Smooth muscle cell (in vitro differentiated cells): ENCODE results near the gene LRRN4CL. TPM values are rescaled to one million over a fixed set of nuclear protein-coding genes. Genes with fewer than 3 reads are reported as not detected.
"Not testable (repeated sequence)": the region's sequence is repeated elsewhere in the genome, so short reads cannot be mapped to it uniquely, and the experiment has no call there.

Source experiments
- DNase-seq: peaks from one replicate; lab custom pipeline; 2025; ENCODE audit not compliant: unreplicated experiment; lab: John Stamatoyannopoulos, UW
- H2AFZ ChIP-seq: fragments of 200-600 bp; sonication (generic); 2 replicates; pipeline ENCODE4 v1.6.0; 2016; ENCODE audit warnings: antibody characterized with exemption, low read depth, mild to moderate bottlenecking
- H3F3A ChIP-seq: fragments of 200-600 bp; sonication (generic); 2 replicates; pipeline ENCODE4 v1.6.0; 2017; ENCODE audit warnings: antibody characterized with exemption, low read depth
- H3K27ac ChIP-seq: fragments of 200-600 bp; sonication (generic); 2 replicates; pipeline ENCODE4 v1.5.1; 2016; ENCODE audit warnings: low read depth, mild to moderate bottlenecking
- H3K27me3 ChIP-seq: fragments of 200-600 bp; sonication (generic); 2 replicates; pipeline ENCODE4 v1.6.1; 2016; ENCODE audit warnings: low read depth, mild to moderate bottlenecking
- H3K36me3 ChIP-seq: fragments of 200-600 bp; sonication (generic); 2 replicates; pipeline ENCODE4 v1.5.1; 2016; ENCODE audit warnings: low read depth
- H3K4me1 ChIP-seq: fragments of 200-600 bp; sonication (generic); 2 replicates; pipeline ENCODE4 v1.5.1; 2016; ENCODE audit warnings: low read depth
- H3K4me2 ChIP-seq: fragments of 200-600 bp; sonication (generic); 2 replicates; pipeline ENCODE4 v1.6.0; 2016; ENCODE audit warnings: mild to moderate bottlenecking
- H3K4me3 ChIP-seq: fragments of 200-600 bp; sonication (generic); 2 replicates; pipeline ENCODE4 v1.5.1; 2016; ENCODE audit warnings: mild to moderate bottlenecking
- H3K79me2 ChIP-seq: fragments of 200-600 bp; sonication (generic); 2 replicates; pipeline ENCODE4 v1.6.0; 2016; ENCODE audit warnings: low read depth, mild to moderate bottlenecking
- H3K9ac ChIP-seq: fragments of 200-600 bp; sonication (generic); 2 replicates; pipeline ENCODE4 v1.6.0; 2016; ENCODE audit warnings: low read depth
- H3K9me3 ChIP-seq: fragments of 200-600 bp; sonication (generic); replicated peaks from 2 replicates; pipeline ENCODE4 v1.5.1; 2016; ENCODE audit warnings: low read depth
- H4K20me1 ChIP-seq: fragments of 200-600 bp; sonication (generic); 2 replicates; pipeline ENCODE4 v1.6.0; 2016; ENCODE audit warnings: low read depth
- CTCF ChIP-seq: fragments of 200-600 bp; sonication (generic); IDR thresholded peaks from 2 replicates; pipeline ENCODE4 v1.5.1; 2017; ENCODE audit warnings: borderline replicate concordance, mild to moderate bottlenecking, antibody characterized with exemption; ENCODE audit not compliant: insufficient read depth, poor library complexity, severe bottlenecking
- WGBS: methylation state at CpG from one replicate; pipeline ENCODE4 v1.1.7; 2016; ENCODE audit warnings: low lambda C conversion rate; 5-methylcytosine and 5-hydroxymethylcytosine counted together
- polyA plus RNA-seq: library from polyadenylated mRNA; unstranded; fragments of >200 nt; fragmentation: Nextera tagmentation; extraction: Ambion mirVana; gene quantifications from 2 replicates; pipeline ENCODE4 v1.2.1, GENCODE V29; 2016
- total RNA-seq: library from RNA; depleted of rRNA; stranded (reverse); fragments of >200 nt; gene quantifications from 2 replicates; pipeline ENCODE4 v1.2.3, GENCODE V29; 2014

LRRN4CL gene
- total and polyA plus RNA-seq, 2 experiments from 2014 or later = 1.3 TPM; not detected in 1

- 75% methylated on average over 5 of the region's 5 CpGs for WGBS
- H2AFZ ChIP-seq = no peak overlapping the region
- DNase-seq = no peak
Observed at GRCh38 chr11:62656796-62657429, 32.4 kb downstream of the LRRN4CL start.

GRCh38 chr11:62654297-62654696 is 35.0 kb downstream of the LRRN4CL start:
- 94% methylated on average over 11 of the region's 11 CpGs for WGBS

More at GRCh38 chr11:62656796-62657429, 32.4 kb downstream of the LRRN4CL start:
- H4K20me1 ChIP-seq = no peaks in the 10 kb centered on the region
- H3K4me1 ChIP-seq = peaks cover 3% of the 10 kb centered on the region
- no peak overlapping the region for H3K9ac ChIP-seq
- no peak overlapping the region for H3K27ac ChIP-seq
- no peaks in the 10 kb centered on the region for H3K36me3 ChIP-seq
- TF ChIP-seq CTCF = no peak
- H3K79me2 ChIP-seq = peaks cover 11% of the 10 kb centered on the region
- H3K4me2 ChIP-seq = no peak overlapping the region
- no peak overlapping the region for H3K4me3 ChIP-seq
- H3F3A ChIP-seq = no peaks in the 10 kb centered on the region
- no peaks in the 10 kb centered on the region for H3K9me3 ChIP-seq
- no peaks in the 10 kb centered on the region for H3K27me3 ChIP-seq

GRCh38 chr11:62652161-62653006 is 36.9 kb downstream of the LRRN4CL start:
- Histone ChIP-seq H3K79me2 (peaks cover 19% of the 10 kb centered on the region), H3K36me3 (no peaks in the 10 kb centered on the region), H3K4me3 (peak overlapping the region; percentile 86), H2AFZ (peak overlapping the region; percentile 100), H3K9me3 (no peaks in the 10 kb centered on the region), H3F3A (no peaks in the 10 kb centered on the region), H3K4me1 (peaks cover 3% of the 10 kb centered on the region), H4K20me1 (no peaks in the 10 kb centered on the region), H3K4me2 (peak overlapping the region; percentile 92), H3K27me3 (no peaks in the 10 kb centered on the region), H3K27ac (peak overlapping the region; percentile 78), H3K9ac (peak overlapping the region; percentile 94)
- 42% methylated on average over 16 of the region's 16 CpGs for WGBS
- DNase-seq = no peak
- TF ChIP-seq CTCF = no peak

More at GRCh38 chr11:62654297-62654696, 35.0 kb downstream of the LRRN4CL start:
- H2AFZ ChIP-seq = no peak overlapping the region
- no peaks in the 10 kb centered on the region for H3K36me3 ChIP-seq
- H3K79me2 ChIP-seq = peaks cover 19% of the 10 kb centered on the region
- H3K4me2 ChIP-seq = no peak overlapping the region
- H3F3A ChIP-seq = no peaks in the 10 kb centered on the region
- H3K4me1 ChIP-seq = peaks cover 3% of the 10 kb centered on the region
- no peaks in the 10 kb centered on the region for H3K9me3 ChIP-seq
- no peak overlapping the region for H3K9ac ChIP-seq
- H4K20me1 ChIP-seq = no peaks in the 10 kb centered on the region
- no peak overlapping the region for H3K4me3 ChIP-seq
- no peak for DNase-seq
- TF ChIP-seq CTCF = no peak
- H3K27ac ChIP-seq = no peak overlapping the region
- no peaks in the 10 kb centered on the region for H3K27me3 ChIP-seq

- DNase-seq, H3K4me3 ChIP-seq, H3K9ac ChIP-seq, H3K4me1 ChIP-seq, H3K27me3 ChIP-seq, H3K4me2 ChIP-seq, H3K36me3 ChIP-seq, H3F3A ChIP-seq, H2AFZ ChIP-seq, H3K27ac ChIP-seq, H4K20me1 ChIP-seq, H3K9me3 ChIP-seq: not testable (repeated sequence)
- H3K79me2 ChIP-seq = peaks cover 29% of the 10 kb centered on the region
- 99% methylated on average over 12 of the region's 12 CpGs for WGBS
Observed at GRCh38 chr11:62650283-62650682, 39.0 kb downstream of the LRRN4CL start.
